GM12878 (cell line): ENCODE results near the gene DLG1. TPM values are rescaled to one million over a fixed set of nuclear protein-coding genes. Genes with fewer than 3 reads are reported as not detected.

Experiments
- ATAC-seq: fragments of 200-7000 bp; cut with Tn5 transposase; 3 replicates; pipeline ENCODE4 v1.9.1; 2020; ENCODE audit warnings: mild to moderate bottlenecking, moderate library complexity
- BruUV-seq: library from RNA; stranded (reverse); fragments of 400-500 nt; replicated peaks from 2 replicates; lab custom pipeline; 2021; lab: Mats Ljungman, UMichigan
- CTCF ChIA-PET: fragments of 300-600 bp; sonication (Branson Sonifier 250); formaldehyde crosslinking; extraction: SDS; loops from one replicate; lab custom pipeline; 2021; ENCODE audit warnings: inconsistent platforms; lab: Yijun Ruan, JAX
- POLR2A ChIA-PET: fragments of 350-600 bp; formaldehyde crosslinking; extraction: SDS; loops from one replicate; lab custom pipeline; 2021; ENCODE audit warnings: inconsistent platforms; lab: Charles Lee
- RAD21 ChIA-PET: fragments of 300-600 bp; sonication (Branson Sonifier 250); formaldehyde crosslinking; loops from one replicate; lab custom pipeline; 2023; ENCODE audit warnings: antibody characterized with exemption; ENCODE audit not compliant: unreplicated experiment; lab: Charles Lee
- SMC1A ChIA-PET: fragments of 300-600 bp; sonication (Branson Sonifier 250); formaldehyde crosslinking; loops from one replicate; lab custom pipeline; 2023; ENCODE audit not compliant: unreplicated experiment, uncharacterized antibody; lab: Charles Lee
- DNase-seq: peaks from one replicate; pipeline ENCODE4 v3.0.0-alpha.2; 2011; ENCODE audit warnings: low read depth, low spot score
- FAIRE-seq: peaks from 3 replicates; lab custom pipeline; 2011; peaks lifted over from hg19 to GRCh38; lab: Jason Lieb, UNC
- H2AFZ ChIP-seq: 2 replicates; pipeline ENCODE4 v1.6.0; 2011; ENCODE audit warnings: low read depth, low read length, control low read depth; ENCODE audit not compliant: control insufficient read depth
- H3K27ac ChIP-seq: 2 replicates; pipeline ENCODE4 v1.5.1; 2011; ENCODE audit warnings: control low read depth; ENCODE audit not compliant: control insufficient read depth, insufficient read depth
- H3K27me3 ChIP-seq, 2 experiments: replicated peaks in 1 of 2; 2 replicates each; pipeline versions ENCODE4 v1.6.0 to v1.6.1; 2011; ENCODE audit warnings: low read length in 1 of 2; ENCODE audit not compliant: control insufficient read depth in 2 of 2, insufficient read depth in 2 of 2
- H3K36me3 ChIP-seq, 2 experiments: 2 replicates each; pipeline ENCODE4 v1.5.1; 2011; ENCODE audit warnings: low read length in 1 of 2; ENCODE audit not compliant: control insufficient read depth in 2 of 2, insufficient read depth in 2 of 2
- H3K4me1 ChIP-seq: 2 replicates; pipeline ENCODE4 v1.6.1; 2011; ENCODE audit warnings: mild to moderate bottlenecking, low read length, moderate library complexity, mixed read lengths; ENCODE audit not compliant: control insufficient read depth, insufficient read depth
- H3K4me2 ChIP-seq: 2 replicates; pipeline ENCODE4 v1.6.0; 2011; ENCODE audit warnings: control low read depth; ENCODE audit not compliant: control insufficient read depth, insufficient read depth
- H3K4me3 ChIP-seq: fragments of 200-600 bp; sonication (generic); 2 replicates; pipeline ENCODE4 v1.5.1; 2016
- H3K79me2 ChIP-seq: 2 replicates; pipeline ENCODE4 v1.6.0; 2011; ENCODE audit warnings: low read length; ENCODE audit not compliant: control insufficient read depth, insufficient read depth
- H3K9ac ChIP-seq: 2 replicates; pipeline ENCODE4 v1.8.0; 2011; ENCODE audit warnings: low read length, control low read depth, mixed read lengths; ENCODE audit not compliant: control insufficient read depth, insufficient read depth
- H3K9me3 ChIP-seq: replicated peaks from 3 replicates; pipeline ENCODE4 v1.5.1; 2011; ENCODE audit warnings: mild to moderate bottlenecking, low read length; ENCODE audit not compliant: control insufficient read depth, insufficient read depth
- H4K20me1 ChIP-seq: 2 replicates; pipeline ENCODE4 v1.6.0; 2011; ENCODE audit not compliant: control insufficient read depth, insufficient read depth
- ATF2 ChIP-seq: IDR thresholded peaks from 2 replicates; pipeline ENCODE4 v1.6.1; 2012; ENCODE audit warnings: low read length, inconsistent platforms
- CBFB ChIP-seq: IDR thresholded peaks from 2 replicates; pipeline ENCODE4 v1.6.1; 2016; ENCODE audit warnings: antibody characterized with exemption, low read depth
- CUX1 ChIP-seq: IDR thresholded peaks from 2 replicates; pipeline ENCODE4 v1.6.1; 2012; ENCODE audit warnings: improper control_type of control experiment, low read depth, low read length; ENCODE audit not compliant: insufficient replicate concordance
- E4F1 ChIP-seq: fragments of 450-650 bp; IDR thresholded peaks from 2 replicates; pipeline ENCODE4 v1.6.1; 2018; ENCODE audit warnings: borderline replicate concordance, mild to moderate bottlenecking; ENCODE audit not compliant: partially characterized antibody
- HDAC2 ChIP-seq: fragments of 200-600 bp; sonication (generic); IDR thresholded peaks from 2 replicates; pipeline ENCODE4 v1.6.1; 2017
- MAX ChIP-seq: IDR thresholded peaks from 2 replicates; pipeline ENCODE4 v1.6.1; 2012; ENCODE audit warnings: low read depth, low read length, improper control_type of control experiment
- MYC ChIP-seq: IDR thresholded peaks from 2 replicates; pipeline ENCODE4 v1.6.1; 2011; ENCODE audit warnings: mild to moderate bottlenecking, low read length, moderate library complexity, inconsistent platforms; ENCODE audit not compliant: insufficient read depth, insufficient replicate concordance, insufficient read length, severe bottlenecking
- POLR2A ChIP-seq: IDR thresholded peaks from 2 replicates; pipeline ENCODE4 v1.6.1; 2011; ENCODE audit warnings: low read depth, mild to moderate bottlenecking, low read length
- RAD21 ChIP-seq: IDR thresholded peaks from 2 replicates; pipeline ENCODE4 v1.6.1; 2011; ENCODE audit warnings: mild to moderate bottlenecking, low read depth, low read length, moderate library complexity; ENCODE audit not compliant: insufficient read depth
- RBBP5 ChIP-seq: fragments of 200-600 bp; sonication (generic); conservative IDR thresholded peaks from 2 replicates; pipeline ENCODE4 v1.6.1; 2016
- STAT1 ChIP-seq: fragments of 450-650 bp; conservative IDR thresholded peaks from 2 replicates; pipeline ENCODE4 v1.6.1; 2014; ENCODE audit warnings: antibody characterized with exemption, mild to moderate bottlenecking
- ZBTB33 ChIP-seq: fragments of 450-650 bp; IDR thresholded peaks from 2 replicates; pipeline ENCODE4 v1.6.1; 2017; ENCODE audit warnings: mild to moderate bottlenecking
- ZNF24 ChIP-seq: fragments of 450-650 bp; IDR thresholded peaks from 2 replicates; pipeline ENCODE4 v1.6.1; 2017; ENCODE audit warnings: antibody characterized with exemption, mild to moderate bottlenecking
- in situ Hi-C: fragments of 300-500 bp; cut with MboI; formaldehyde crosslinking; loops from 9 replicates; pipeline ENCODE4 v1.14.3; 2018; ENCODE audit warnings: mixed read lengths
- intact Hi-C: fragments of 100-400 bp; cut with micrococcal nuclease; formaldehyde crosslinking; loops from one replicate; pipeline ENCODE4 v1.14.2; 2022; ENCODE audit not compliant: unreplicated experiment
- polyA plus RNA-seq, 11 experiments: library from polyadenylated mRNA; depleted of rRNA in 4 of 11; unstranded in 6 of 11; stranded (reverse) in 5 of 11; fragments of >200 nt; fragmentation: Nextera tagmentation in 4 of 11; fragmentation: Illumina TruSeq in 1 of 11; extraction: Ambion mirVana in 4 of 11; extraction: Trizol in 1 of 11; gene quantifications; 1 replicate in 1 of 11; 2 replicates in 10 of 11; pipeline versions ENCODE4 v1.2.1 to v1.2.3, GENCODE V29; 2011 to 2016; ENCODE audit warnings: inconsistent platforms in 2 of 11, missing spikeins in 2 of 11, low read depth in 1 of 11
- total RNA-seq, 4 experiments: library from RNA; depleted of rRNA in 3 of 4; stranded (reverse); fragments of >200 nt in 3 of 4; fragmentation: Illumina TruSeq in 1 of 4; extraction: Trizol in 1 of 4; gene quantifications; 2 replicates each; pipeline versions ENCODE4 v1.2.1 to v1.2.3, GENCODE V29; 2013 to 2021

DLG1 gene
- total and polyA plus RNA-seq, 10 of the 15 experiments (the other 5 are each of a cell fraction or from before 2014, with no cell fraction given): 9.2 to 63.1 (median 40.1) TPM

GRCh38 chr3:197280156-197280555 lies 18.3 kb downstream of the DLG1 start (continued):
- no peak for TF ChIP-seq ATF2
- no peak for TF ChIP-seq ZBTB33
- TF ChIP-seq ZNF24: no peak
- TF ChIP-seq HDAC2: no peak
- TF ChIP-seq RAD21: no peak

- H3K9ac ChIP-seq: no peak overlapping the region
- no peak overlapping the region for H3K27ac ChIP-seq
- ChIA-PET CTCF (interaction anchor here (2.0 kb wide), 1 partner anchor 10 kb away, joined by 9 read pairs; no protein-coding TSS in a partner anchor), POLR2A (no interaction called here), SMC1A (no interaction called here), RAD21 (no interaction called here)
- H3K79me2 ChIP-seq: peaks cover 13% of the 10 kb centered on the region
- H4K20me1 ChIP-seq: no peaks in the 10 kb centered on the region
- peaks cover 0 to 2% of the 10 kb centered on the region in 2 experiments; a peak in 2 of 4 replicates for H3K36me3 ChIP-seq
- no TSS peak for BruUV-seq
- no peaks in the 10 kb centered on the region for H3K27me3 ChIP-seq
- no peaks in the 10 kb centered on the region for H3K4me1 ChIP-seq
- no peak for ATAC-seq
- in situ Hi-C loops (no loop called here), intact Hi-C loops (no loop called here)
- H3K9me3 ChIP-seq: no peaks in the 10 kb centered on the region
- H2AFZ ChIP-seq: no peak overlapping the region
- no peak overlapping the region for H3K4me3 ChIP-seq
- no peak for DNase-seq
- no peak for FAIRE-seq
- no peak overlapping the region for H3K4me2 ChIP-seq
- TF ChIP-seq CUX1: no peak
- TF ChIP-seq STAT1: no peak
- no peak for TF ChIP-seq MYC
- TF ChIP-seq RBBP5: no peak
- no peak for TF ChIP-seq E4F1
- no peak for TF ChIP-seq MAX
- TF ChIP-seq POLR2A: no peak
- TF ChIP-seq CBFB: no peak
Measured at GRCh38 chr3:197278933-197279332, 19.5 kb downstream of the DLG1 start.
